A549 treated with Mapracorat at 1 μM for 4 hours (cell line): ENCODE data around the gene ALG5. TPM values are rescaled to one million over a fixed set of nuclear protein-coding genes. Genes with fewer than 3 reads are reported as not detected.

Experiments used
- total RNA-seq: library from RNA; stranded (reverse); fragments of 200-300 nt; extraction: Qiagen RNA extraction; gene quantifications from 5 replicates; pipeline ENCODE4 v1.2.3, GENCODE V29; 2022

Gene ALG5, protein sequence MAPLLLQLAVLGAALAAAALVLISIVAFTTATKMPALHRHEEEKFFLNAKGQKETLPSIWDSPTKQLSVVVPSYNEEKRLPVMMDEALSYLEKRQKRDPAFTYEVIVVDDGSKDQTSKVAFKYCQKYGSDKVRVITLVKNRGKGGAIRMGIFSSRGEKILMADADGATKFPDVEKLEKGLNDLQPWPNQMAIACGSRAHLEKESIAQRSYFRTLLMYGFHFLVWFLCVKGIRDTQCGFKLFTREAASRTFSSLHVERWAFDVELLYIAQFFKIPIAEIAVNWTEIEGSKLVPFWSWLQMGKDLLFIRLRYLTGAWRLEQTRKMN
- total RNA-seq = 36.0 to 44.3 TPM (median 38.0 TPM) in 5 replicates

DNA sequence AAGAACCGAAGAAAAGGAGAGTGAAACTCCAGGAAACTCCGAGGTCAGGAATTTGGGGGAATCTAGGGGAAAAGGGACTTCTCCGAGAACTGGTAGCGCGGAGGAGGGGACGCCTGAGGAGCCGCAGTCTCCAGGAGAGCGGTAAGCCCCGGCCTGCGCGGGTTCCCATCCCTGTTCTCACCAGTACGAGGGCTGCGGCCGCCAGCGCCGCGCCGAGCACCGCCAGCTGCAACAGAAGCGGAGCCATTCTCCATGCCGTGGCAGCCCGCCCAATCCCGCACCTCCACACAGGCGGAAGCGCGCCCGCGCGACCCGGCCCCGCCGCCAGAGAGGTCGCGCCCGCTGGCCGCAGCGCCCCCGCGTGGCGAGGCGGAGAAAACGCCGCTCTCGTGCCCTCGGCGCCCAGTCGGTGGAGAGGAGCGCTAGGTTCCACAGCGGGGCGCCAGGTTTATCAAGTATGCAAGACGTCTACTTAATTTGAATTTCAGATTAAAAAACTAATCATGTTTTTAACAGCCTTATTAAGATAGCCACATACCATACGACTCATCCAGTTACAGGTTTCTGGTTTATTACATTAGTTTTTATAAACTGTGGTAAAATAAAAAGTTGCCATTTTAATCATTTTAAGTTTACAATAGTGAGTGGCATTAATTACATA lies at the start of gene ALG5:
TSS of gene ALG5 (minus strand) at position 287 of the 661 bp plus-strand sequence. CDS start at position 247, 40 bp downstream.

DNA sequence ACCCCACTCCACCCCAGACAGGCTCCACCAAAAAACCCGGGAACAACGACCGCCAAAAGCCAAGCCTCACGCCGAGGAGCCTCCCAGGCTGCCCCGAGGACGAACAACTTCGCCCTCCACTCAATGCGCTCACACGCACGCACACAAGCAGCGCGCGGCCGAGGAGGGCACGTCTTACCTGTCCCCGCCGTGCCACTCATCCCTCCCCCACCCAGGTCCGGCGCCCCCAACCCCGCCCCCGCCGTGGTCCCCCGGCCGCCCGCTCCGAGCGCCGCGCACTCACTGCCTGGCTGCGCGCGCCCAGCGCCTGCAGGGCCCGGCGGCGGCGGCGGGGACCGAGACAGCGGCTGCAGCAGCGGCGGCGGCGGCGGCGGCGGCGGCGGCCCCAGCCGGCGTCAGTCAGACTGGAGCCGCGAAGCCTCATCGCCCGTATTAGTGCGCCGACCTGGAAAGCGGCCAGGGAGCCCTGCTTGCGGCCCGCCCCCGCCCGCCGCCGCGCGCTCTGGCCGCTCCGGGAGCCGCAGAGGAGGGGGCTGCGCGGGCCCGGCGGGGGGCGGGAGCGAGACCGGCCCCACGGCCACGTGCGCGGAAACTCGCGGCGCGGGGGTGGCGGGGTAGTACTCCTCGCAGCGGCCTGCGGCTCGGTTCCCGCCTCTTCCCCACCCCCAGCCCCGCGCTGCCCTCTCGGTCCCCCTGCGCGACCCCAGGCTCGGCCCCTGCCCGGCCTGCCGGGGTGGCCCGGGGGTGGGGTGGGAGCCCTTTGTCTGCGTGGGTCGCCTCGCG lies 79.1 kb downstream of the ALG5 start, which contains the start of gene SMAD9:
TSS of gene SMAD9 (minus strand) at position 406 of the 783 bp plus-strand sequence. CDS start 40,549 bp downstream, outside the sequence.

Other genes with a start within 250 kb of the ALG5 start
- 0.64 to 1.1 TPM (median 0.89 TPM) in 5 replicates for gene RFXAP, start 180.1 kb downstream of the ALG5 start, total RNA-seq
- 0.06 to 0.13 TPM (median 0.06 TPM) in 5 replicates for gene SMAD9, start 79.1 kb downstream of the ALG5 start, total RNA-seq
- gene EXOSC8, start 1.4 kb upstream of the ALG5 start, total RNA-seq = 27.5 to 38.0 TPM (median 31.3 TPM) in 5 replicates
- gene SUPT20H, start 60.3 kb upstream of the ALG5 start, total RNA-seq = 20.6 to 23.3 TPM (median 22.0 TPM) in 5 replicates
- not detected in 5 replicates for gene CSNK1A1L, start 106.3 kb upstream of the ALG5 start, total RNA-seq